Activated CD8-positive, alpha-beta T cell treated with anti-CD3 and anti-CD28 coated beads for 36 hours (primary cell): ENCODE data around the gene MOV10L1. TPM values are rescaled to one million over a fixed set of nuclear protein-coding genes. Genes with fewer than 3 reads are reported as not detected.

Experiments
- ATAC-seq: fragments of 200-7000 bp; cut with Tn5 transposase; one replicate; pipeline ENCODE4 v1.10.0; 2021; ENCODE audit warnings: mild to moderate bottlenecking, moderate library complexity
- CTCF ChIA-PET: fragments of 350-600 bp; sonication (Branson Sonifier 250); formaldehyde crosslinking; loops from one replicate; lab custom pipeline; 2021; ENCODE audit warnings: antibody characterized with exemption; lab: Charles Lee
- POLR2A ChIA-PET: fragments of 350-600 bp; sonication (Branson Sonifier 250); formaldehyde crosslinking; loops from one replicate; lab custom pipeline; 2021; ENCODE audit warnings: antibody characterized with exemption; lab: Charles Lee
- DNase-seq: peaks from one replicate; pipeline ENCODE4 v3.0.0-alpha.2; 2020
- H3K27ac Mint-ChIP-seq: one replicate; pipeline ENCODE4 v1.8.0; 2021; ENCODE audit warnings: mild to moderate bottlenecking, mixed read lengths
- H3K27me3 Mint-ChIP-seq: one replicate; pipeline ENCODE4 v1.8.0; 2021; ENCODE audit warnings: mixed read lengths
- H3K36me3 Mint-ChIP-seq: one replicate; pipeline ENCODE4 v1.8.0; 2021; ENCODE audit warnings: low read depth, mixed read lengths
- H3K4me1 Mint-ChIP-seq: one replicate; pipeline ENCODE4 v1.8.0; 2021; ENCODE audit warnings: low read depth, mixed read lengths
- H3K4me3 Mint-ChIP-seq: one replicate; pipeline ENCODE4 v1.8.0; 2021; ENCODE audit warnings: mild to moderate bottlenecking, moderate library complexity, mixed read lengths
- H3K9me3 Mint-ChIP-seq: one replicate; pipeline ENCODE4 v1.8.0; 2021; ENCODE audit warnings: mixed read lengths
- CTCF ChIP-seq: fragments of 200-600 bp; IDR thresholded peaks from one replicate; pipeline ENCODE4 v1.8.0; 2022; ENCODE audit warnings: antibody characterized with exemption, mild to moderate bottlenecking
- intact Hi-C: fragments of 100-400 bp; cut with micrococcal nuclease; formaldehyde crosslinking; loops from one replicate; pipeline ENCODE4 v1.10.0; 2022
- total RNA-seq, 2 experiments: library from RNA; stranded (reverse); gene quantifications; one replicate each; pipeline ENCODE4 v1.2.3, GENCODE V29; 2021

MOV10L1 gene
- under 1 TPM in 1 of 2 experiments, not detected in 1; 0.34 TPM for total RNA-seq

GRCh38 chr22:50089682-50090411 is at the start of gene MOV10L1:
Gene MOV10L1, plus strand, starts transcription at chr22:50090006. Its CDS starts 83 bp downstream, at chr22:50090089.
- ChIA-PET POLR2A (interaction anchor here (0.6 to 0.7 kb wide), 2 partner anchors 16 to 234 kb away, joined by 3 read pairs; no protein-coding TSS in a partner anchor), CTCF (no interaction called here)
- Mint-ChIP-seq H3K4me1 (no peaks in the 10 kb centered on the region), H3K9me3 (peaks cover 12% of the 10 kb centered on the region), H3K36me3 (peaks cover 12% of the 10 kb centered on the region), H3K4me3 (no peak within 1 kb of the TSS), H3K27me3 (peaks cover 12% of the 10 kb centered on the region), H3K27ac (no peak within 1 kb of the TSS)
- DNase-seq (peak; percentile 26), ATAC-seq (no peak)
- intact Hi-C loops: no loop called here
- no peak for TF ChIP-seq CTCF

GRCh38 chr22:50040717-50041116 is 49.1 kb upstream of the MOV10L1 start:
- intact Hi-C loops: no loop called here
- ChIA-PET POLR2A (interaction anchor here (0.6 kb wide), 1 partner anchor 39 kb away, joined by 3 read pairs; no protein-coding TSS in a partner anchor), CTCF (no interaction called here)
- Mint-ChIP-seq H3K27ac (no peak overlapping the region), H3K27me3 (peaks cover 19% of the 10 kb centered on the region), H3K9me3 (peaks cover 7% of the 10 kb centered on the region), H3K4me1 (peaks cover 9% of the 10 kb centered on the region), H3K36me3 (no peaks in the 10 kb centered on the region), H3K4me3 (no peak overlapping the region)
- ATAC-seq: no peak
- no peak for DNase-seq
- no peak for TF ChIP-seq CTCF

- POLR2A ChIA-PET: interaction anchor here (0.6 kb wide), 1 partner anchor 39 kb away, joined by 3 read pairs; no protein-coding TSS in a partner anchor
- Mint-ChIP-seq H3K27ac (no peak overlapping the region), H3K4me1 (peaks cover 9% of the 10 kb centered on the region), H3K27me3 (peaks cover 19% of the 10 kb centered on the region), H3K4me3 (no peak overlapping the region), H3K9me3 (peaks cover 7% of the 10 kb centered on the region), H3K36me3 (no peaks in the 10 kb centered on the region)
- CTCF ChIA-PET: interaction anchor here (0.9 kb wide), 1 partner anchor 11 kb away, joined by 4 read pairs; no protein-coding TSS in a partner anchor
- intact Hi-C loops: no loop called here
- TF ChIP-seq CTCF: no peak
- no peak for DNase-seq
- ATAC-seq: no peak
Observed at GRCh38 chr22:50041361-50042065, 48.3 kb upstream of the MOV10L1 start.

GRCh38 chr22:50044485-50045118 is 45.2 kb upstream of the MOV10L1 start:
- ChIA-PET POLR2A (interaction anchor here (0.9 kb wide), 1 partner anchor 12 kb away, joined by 3 read pairs; no protein-coding TSS in a partner anchor), CTCF (interaction anchor here (0.7 to 0.9 kb wide), 2 partner anchors 14 to 85 kb away, joined by 3 to 4 read pairs; no protein-coding TSS in a partner anchor)
- DNase-seq (peak; percentile 49), ATAC-seq (peak; percentile 76)
- H3K4me1 Mint-ChIP-seq: peaks cover 9% of the 10 kb centered on the region
- no peak for TF ChIP-seq CTCF
- H3K27me3 Mint-ChIP-seq: peaks cover 19% of the 10 kb centered on the region
- no peak overlapping the region for H3K27ac Mint-ChIP-seq
- no peaks in the 10 kb centered on the region for H3K9me3 Mint-ChIP-seq
- H3K36me3 Mint-ChIP-seq: no peaks in the 10 kb centered on the region
- no peak overlapping the region for H3K4me3 Mint-ChIP-seq
- intact Hi-C loops: no loop called here
